ENCODE measurements around the gene PIK3IP1.
"Not testable (repeated sequence)": the region's sequence is repeated elsewhere in the genome, so short reads cannot be mapped to it uniquely, and the experiment has no call there.

PIK3IP1 gene

GRCh38 chr22:31248138-31248745, 44.0 kb downstream of the PIK3IP1 start:
- no peak for DNase-seq

- DNase-seq: no peak
These were observed 44.6 kb downstream of the PIK3IP1 start for GRCh38 chr22:31247726-31248125.

- no peak for DNase-seq
These were observed 45.6 kb downstream of the PIK3IP1 start for GRCh38 chr22:31246687-31247086.

DNA sequence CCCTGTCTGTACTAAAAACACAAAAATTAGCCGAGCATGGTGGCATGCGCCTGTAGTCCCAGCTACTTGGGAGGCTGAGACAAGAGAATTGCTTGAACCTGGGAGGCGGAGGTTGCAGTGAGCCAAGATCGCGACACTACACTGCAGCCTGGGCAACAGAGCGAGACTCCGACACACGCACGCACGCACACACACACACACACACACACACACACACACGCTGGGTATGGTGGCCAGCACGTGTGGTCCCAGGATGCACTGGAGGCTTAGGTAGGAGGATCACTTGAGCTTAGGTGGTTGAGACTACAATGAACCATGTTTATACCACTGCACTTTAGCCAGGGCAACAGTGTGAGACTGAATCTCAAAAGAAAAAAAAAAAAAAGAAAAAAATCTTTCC, 46.3 kb downstream of the PIK3IP1 start:
- DNase-seq: not testable (repeated sequence)

GRCh38 chr22:31244943-31245451, 47.3 kb downstream of the PIK3IP1 start:
- no peak for DNase-seq

- no peak for DNase-seq
These were observed 48.0 kb downstream of the PIK3IP1 start for GRCh38 chr22:31244046-31244942.

GRCh38 chr22:31243339-31244045, 48.8 kb downstream of the PIK3IP1 start:
- no peak for DNase-seq

DNA sequence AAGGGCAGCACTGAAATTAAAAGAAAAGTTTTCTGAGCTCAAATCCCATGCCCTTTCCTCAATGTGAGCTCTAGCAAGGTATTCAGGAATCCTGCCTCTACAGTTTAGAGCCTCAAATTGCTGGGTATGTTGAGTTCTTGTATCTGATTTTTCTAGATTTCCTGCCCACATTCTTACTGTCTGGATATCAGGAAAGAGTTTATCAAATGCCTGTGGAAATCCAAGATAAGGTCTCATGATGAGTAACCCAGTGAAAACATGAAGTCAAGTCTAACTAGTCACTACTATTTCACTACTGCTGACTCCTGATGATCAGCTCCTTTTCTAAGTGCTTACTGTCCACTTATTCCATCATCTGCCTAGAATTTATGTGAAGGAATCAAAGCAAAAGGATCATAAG, 50.4 kb downstream of the PIK3IP1 start:
- no peak for DNase-seq

DNA sequence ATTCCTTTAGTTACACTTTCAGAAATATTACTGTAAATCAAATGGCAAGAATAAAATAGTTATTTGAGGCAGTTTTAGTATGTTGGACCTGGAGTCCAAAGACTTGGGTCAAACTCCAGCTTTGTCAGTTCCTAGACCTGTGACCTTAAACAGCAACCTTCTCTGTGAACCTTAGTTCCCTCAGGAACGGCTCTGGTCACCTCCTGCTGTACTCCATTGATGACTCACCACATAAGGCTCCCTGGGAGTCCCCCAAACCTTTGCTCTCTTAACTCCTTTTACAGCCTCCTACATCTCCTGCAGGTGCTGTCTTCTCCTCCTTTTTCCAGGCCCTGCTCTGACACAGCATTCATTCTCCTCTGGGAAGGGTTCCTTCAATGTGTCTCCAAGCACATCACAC, 51.1 kb downstream of the PIK3IP1 start:
- DNase-seq: no peak

GRCh38 chr22:31239771-31240370, 52.4 kb downstream of the PIK3IP1 start:
- no peak for DNase-seq

DNA sequence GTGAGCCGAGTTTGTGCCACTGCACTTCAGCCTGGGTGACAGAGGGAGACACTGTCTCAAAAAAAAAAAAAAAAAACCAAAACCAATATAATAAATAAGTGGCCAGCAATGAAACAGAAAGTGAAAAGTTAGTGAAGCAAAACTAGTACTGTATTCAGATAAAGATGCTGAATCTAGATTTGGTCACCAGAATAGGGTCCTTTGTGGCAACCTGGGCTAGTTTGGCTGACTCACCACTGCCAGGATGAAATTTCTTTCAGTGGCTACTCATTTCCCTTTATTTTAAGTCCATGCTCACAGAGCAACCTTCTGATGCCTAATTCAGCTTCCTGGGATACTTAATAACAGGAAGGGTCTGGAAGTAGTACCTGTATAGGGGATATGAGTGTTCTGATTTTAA, 54.2 kb downstream of the PIK3IP1 start:
- DNase-seq: no peak

DNA sequence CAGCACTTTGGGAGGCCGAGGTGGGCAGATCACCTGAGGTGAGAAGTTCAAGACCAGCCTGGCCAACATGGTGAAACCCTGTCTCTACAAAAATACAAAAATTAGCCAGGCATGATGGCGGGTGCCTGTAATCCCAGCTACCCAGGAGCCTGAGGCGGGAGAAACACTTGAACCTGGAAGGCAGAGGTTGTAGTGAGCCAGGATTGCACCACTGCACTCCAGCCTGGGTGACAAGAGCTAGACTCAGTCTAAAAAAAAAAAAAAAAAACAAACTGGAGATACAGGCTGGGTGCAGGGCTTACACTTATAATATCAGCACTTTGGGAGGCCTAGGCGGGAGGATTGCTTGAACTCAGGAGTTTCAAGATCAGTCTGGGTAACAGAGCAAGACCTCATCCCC, 56.2 kb downstream of the PIK3IP1 start:
- not testable (repeated sequence) for DNase-seq

GRCh38 chr22:31235081-31235480, 57.2 kb downstream of the PIK3IP1 start:
- no peak for DNase-seq

DNA sequence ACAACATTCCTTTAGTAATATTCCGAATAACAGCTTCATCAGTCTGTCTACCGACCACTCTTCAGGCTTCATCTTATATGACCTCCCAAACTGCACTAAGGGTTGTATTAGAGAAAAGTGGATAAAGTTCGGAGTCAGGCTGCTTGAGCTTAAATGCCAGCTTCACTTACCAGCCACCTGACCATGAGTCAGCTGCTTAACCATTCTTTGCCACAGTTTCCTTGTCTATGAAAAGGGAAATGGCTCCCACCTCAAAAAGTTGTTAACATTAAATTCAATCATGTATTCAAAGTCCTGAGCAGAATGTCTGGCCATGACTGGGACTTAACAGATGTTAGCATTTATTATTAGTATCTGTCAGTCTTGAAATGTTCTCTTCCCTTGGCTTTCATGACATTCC, 59.3 kb downstream of the PIK3IP1 start:
- DNase-seq: no peak

Data from COR-L47 (cell line).